GM19324 (cell line): ENCODE results near the gene NEGR1.

Source experiments
- ATAC-seq: cut with Tn5 transposase; IDR thresholded peaks from one replicate; pipeline ENCODE4 v1.9.1; 2021; ENCODE audit warnings: mild to moderate bottlenecking, moderate library complexity; ENCODE audit not compliant: unreplicated experiment, low FRiP score

The NEGR1 gene

DNA sequence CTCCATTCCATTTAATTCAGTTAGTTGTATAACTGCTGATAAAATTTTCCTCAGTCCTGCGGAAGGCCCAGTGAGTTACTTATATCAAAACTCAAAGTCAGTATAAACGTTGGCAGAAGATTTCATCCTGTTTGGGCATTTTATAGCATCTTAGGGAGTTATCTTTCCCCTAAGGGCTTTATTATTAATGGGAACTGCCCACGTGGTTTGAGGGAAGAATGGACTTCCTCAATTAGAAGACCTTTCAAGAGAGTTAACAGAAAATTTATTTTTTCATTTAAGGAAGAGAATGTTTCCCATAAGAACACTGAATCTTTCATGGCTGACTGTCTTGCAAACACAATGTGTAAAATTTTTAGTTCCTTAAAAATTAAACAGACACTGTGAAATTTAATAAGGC, 400.1 kb downstream of the NEGR1 start:
- ATAC-seq = no peak

DNA sequence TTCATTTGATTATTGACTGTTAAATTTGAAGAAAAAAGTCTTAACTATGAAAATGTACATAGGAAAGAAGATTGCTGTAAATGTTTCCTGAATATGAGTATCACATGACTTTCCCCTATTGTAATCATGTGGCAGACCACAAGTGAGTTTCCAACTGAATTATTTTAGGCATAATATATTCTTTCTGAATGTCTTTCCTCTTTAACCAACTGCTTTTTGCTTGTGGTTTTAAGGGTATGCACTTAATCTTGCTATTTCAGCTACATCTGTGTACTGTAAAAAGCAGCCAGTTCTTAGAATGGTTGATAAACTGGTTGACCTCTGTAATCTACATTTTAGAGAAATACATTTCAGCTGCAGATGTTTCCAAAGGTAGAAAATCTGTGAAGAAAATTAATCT, 400.7 kb downstream of the NEGR1 start:
- no peak for ATAC-seq

- ATAC-seq = no peak
Measured at GRCh38 chr1:71869326-71869725, 413.0 kb downstream of the NEGR1 start.

GRCh38 chr1:71862756-71863155, 419.6 kb downstream of the NEGR1 start:
- no peak for ATAC-seq

GRCh38 chr1:71861022-71861421, 421.3 kb downstream of the NEGR1 start:
- no peak for ATAC-seq

DNA sequence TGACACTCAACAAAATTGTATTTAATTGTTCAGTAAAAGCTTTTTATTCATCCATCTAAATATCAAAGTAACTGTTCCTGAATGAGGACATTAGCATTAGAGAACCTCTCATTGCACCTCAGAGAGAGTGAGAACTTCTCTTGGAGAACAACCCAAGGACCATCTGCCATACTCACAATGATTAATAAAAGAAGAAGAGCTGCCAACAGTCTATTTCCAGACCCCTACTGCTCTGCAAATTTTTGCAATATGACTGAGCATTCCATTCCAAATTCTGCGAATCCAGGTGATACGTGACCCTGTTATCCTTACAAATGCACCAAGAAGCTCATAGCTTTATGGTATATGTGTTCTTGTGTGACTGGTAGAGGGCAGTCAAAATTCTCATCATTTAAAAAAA, 422.5 kb downstream of the NEGR1 start:
- ATAC-seq = no peak

DNA sequence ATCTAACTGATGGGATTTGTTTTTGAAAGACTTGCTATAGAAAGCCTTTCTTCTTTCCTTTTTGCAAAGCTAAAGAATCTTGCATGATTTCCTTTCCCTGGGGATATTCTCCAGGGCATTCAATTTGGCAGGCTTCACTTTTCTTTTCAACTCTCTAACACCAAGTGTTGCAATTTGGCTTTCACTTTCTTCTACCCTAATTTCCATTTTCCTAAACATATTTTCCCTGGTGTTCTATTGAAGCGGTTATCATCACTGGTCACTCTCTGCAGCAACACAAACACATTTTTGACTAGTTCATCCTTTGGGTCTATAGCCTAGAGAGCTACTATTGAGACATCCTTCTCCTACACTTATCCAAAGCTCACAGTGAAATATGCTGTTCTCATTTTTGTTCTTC, 424.5 kb downstream of the NEGR1 start:
- no peak for ATAC-seq

- no peak for ATAC-seq
Measured at GRCh38 chr1:71853360-71853759, 429.0 kb downstream of the NEGR1 start.

DNA sequence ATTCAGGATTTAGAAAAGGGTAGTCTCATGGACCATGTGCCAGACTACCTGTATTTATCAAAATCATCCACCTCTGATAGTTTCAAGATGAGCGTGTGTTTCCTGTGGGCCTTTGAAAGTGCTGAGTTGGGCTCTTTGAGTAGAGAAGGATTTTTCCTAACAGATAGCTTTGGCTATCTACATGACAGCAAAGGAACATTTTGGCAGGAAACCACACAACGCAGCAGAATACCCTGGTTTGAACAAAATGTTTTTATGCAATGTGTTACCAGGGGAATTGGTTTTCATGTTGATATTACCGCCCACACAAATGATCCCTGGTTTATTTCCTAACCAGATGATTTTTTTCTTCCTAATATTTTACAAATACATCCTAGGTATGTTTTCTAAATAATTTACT, 431.4 kb downstream of the NEGR1 start:
- ATAC-seq = no peak

- ATAC-seq = no peak
Measured at GRCh38 chr1:71850515-71850914, 431.8 kb downstream of the NEGR1 start.

DNA sequence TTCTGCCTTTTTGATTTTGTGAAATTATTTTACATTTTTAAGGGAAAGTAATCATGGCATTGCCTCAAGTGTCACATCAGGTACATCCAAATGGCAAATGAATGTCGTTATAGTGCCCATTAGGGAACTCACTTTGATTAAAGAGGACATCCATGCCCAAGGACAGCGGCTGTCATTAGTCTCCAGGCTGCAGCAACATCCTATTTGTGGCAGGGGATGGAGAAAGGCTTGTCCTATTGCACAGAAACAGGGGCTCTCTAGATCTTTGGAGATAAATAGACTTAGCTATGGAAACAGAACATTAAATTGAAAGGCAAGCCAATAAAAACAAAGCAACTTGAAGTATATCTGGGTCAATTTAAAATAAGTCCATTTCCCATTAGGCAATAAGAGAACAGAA, 439.3 kb downstream of the NEGR1 start:
- ATAC-seq = no peak

DNA sequence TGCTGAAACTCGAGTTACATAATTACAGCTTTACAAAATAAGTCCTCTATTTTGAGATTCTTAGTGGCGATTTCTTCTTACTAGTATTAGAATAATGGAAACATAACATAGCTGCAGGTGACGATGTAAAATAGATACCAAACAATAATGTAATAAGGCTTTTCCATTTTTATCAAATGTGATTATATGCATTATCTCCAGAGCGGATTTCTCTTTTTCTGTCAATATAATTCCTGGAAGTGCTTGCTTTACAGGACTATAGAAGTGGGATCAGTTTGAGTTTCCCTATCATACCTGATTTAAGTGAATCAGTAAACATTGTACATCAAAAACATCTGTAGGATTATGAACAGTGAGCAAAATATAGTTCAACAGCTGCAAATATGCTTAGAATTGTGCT, 442.5 kb downstream of the NEGR1 start:
- no peak for ATAC-seq

DNA sequence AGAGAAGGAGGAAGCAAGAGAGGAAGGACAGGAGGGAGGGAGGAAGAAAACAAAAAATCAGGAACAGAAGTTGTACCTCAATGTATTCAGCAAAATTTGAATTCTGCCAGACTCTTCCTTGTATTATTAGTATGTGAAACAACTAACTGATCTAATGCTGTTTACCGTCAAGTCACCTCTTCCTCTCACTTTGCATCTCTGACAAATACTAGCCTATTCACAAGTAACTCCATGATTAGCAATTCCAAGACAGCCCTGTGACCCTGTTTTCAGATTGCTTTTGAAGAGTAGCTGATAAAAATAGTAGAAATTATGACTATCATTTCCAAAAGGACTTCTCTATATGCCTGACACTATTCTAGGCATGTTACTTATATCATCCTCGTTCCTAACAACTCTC, 445.4 kb downstream of the NEGR1 start:
- ATAC-seq = peak; percentile 39

DNA sequence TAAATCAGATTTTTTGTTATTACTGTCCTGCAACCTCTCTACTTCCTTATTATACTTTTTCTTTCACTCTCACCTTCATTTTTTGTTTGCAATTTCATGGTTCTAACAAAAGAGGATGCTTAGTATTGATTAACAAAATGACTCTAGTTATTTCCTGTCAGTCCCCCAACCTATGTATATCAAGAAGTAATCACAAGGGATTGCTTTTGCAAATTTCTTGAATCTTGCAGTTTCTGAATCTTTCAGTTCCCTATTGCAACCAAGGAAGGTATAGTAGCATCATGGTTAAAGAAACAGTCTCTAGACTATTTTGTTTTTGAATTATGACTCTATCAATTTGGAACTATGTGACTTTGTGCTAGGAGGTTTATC, 446.9 kb downstream of the NEGR1 start:
- ATAC-seq = peak; percentile 93

DNA sequence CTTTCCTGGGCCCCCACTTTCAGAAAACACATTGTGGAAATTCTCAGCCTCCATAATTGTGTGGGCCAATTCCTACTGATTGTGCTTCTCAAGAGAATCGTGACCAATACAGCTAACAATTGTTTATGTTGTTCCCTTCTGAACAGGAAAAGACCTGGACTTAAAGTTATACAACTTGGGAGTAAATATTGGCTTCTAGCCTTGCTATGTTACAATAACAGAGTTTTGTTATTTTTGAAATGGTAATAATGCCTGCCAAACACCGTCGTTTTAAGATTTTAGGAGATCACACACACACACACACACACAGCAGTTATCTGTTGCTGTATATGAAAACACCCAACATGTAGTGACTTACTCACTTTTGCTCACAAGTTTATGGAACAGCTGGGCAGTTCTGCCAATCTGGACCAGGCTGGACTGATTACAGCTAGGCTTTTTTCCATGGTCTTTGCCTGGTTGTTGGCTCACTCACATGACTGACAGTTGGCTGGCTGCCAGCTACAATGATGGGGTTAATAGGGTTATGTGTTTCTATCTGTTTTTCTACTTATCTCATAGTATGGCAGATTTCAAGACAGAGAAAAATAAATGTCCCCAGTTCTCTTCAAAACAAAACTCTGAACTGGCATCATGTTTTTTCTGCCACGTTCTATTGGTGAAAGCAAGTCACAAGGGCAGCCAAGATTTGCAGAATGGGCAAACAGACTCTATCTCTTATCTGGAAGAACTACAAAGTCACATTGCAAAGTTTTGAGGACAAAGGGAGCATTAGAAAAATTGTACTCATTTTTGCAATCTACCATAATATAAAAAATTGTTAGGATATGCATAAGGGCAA, 447.5 kb downstream of the NEGR1 start:
- no peak for ATAC-seq

DNA sequence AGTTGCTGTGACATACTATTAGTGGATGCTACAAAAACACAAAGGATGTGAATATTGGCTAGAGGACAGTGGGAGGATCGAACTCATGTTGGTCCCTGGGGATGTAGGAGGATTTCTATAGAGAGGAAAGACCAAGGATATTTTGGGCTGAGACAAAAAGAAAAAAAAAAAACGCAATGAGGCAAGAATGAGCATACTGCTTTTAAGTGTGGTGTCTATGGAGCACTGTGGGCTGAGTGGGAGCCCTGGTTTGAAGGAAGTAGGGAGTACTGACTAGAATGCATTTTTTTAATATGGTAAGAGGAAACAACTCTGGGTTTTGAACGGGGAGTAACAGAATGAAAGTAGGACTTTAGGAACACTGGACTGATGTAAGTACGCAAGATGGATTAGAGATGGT, 450.7 kb downstream of the NEGR1 start:
- no peak for ATAC-seq

DNA sequence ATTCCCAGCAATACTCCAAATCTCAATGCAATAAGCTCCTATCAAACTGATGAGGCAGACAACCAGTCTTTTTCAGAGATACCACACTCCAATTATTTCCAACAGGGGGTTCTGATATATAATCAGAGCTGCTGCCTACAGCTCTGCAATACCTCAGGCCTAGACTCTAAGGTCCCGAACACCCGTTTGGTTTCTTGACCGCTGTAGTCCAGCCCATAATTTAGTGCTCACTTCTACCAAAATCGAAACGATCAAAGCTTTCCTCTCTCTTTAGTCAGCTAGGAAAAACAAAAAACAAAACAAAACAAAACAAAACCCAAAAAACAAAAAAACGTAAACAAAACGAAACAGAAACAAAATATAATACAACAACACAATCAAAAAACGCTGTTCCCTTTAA, 453.0 kb downstream of the NEGR1 start:
- no peak for ATAC-seq

GRCh38 chr1:71828431-71829012, 453.8 kb downstream of the NEGR1 start:
- ATAC-seq = no peak

GRCh38 chr1:71823708-71824305, 458.5 kb downstream of the NEGR1 start:
- ATAC-seq = no peak

- ATAC-seq = no peak
Measured at GRCh38 chr1:71817028-71817427, 465.3 kb downstream of the NEGR1 start.

DNA sequence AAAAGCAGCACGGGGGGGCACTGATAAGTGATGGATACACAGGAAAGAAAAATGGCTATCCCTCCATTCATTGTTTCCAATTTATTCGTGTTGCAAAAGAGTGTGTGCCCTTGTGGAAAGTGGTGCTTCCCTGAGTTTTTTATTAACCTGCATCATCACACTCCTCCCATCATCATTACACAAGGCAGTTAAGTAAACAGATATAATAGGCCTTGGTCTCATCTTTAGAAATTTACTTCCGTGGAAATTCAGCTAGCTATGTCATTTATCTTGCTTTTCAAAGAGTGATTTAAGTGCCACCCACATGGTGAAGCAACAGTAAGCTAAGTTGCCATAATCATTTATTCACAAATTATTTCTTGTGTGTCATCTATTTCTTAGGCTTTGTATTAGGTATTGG, 473.3 kb downstream of the NEGR1 start:
- ATAC-seq = no peak

GRCh38 chr1:71804140-71804539, 478.2 kb downstream of the NEGR1 start:
- ATAC-seq = no peak
